Fibroblast of lung (primary cell): ENCODE results near the gene GNAZ. TPM values are rescaled to one million over a fixed set of nuclear protein-coding genes. Genes with fewer than 3 reads are reported as not detected.

Source experiments
- DNase-seq, 2 donors: peaks; one replicate each; pipeline versions ENCODE4 v3.0.0 to v3.0.0-alpha.2; 2010; ENCODE audit warnings: low read depth in 2 of 2
- H2AFZ ChIP-seq: 2 replicates; pipeline ENCODE4 v1.5.1; 2012; ENCODE audit warnings: low read length, control low read depth, inconsistent platforms
- H3K27ac ChIP-seq: 2 replicates; pipeline ENCODE4 v1.5.1; 2011; ENCODE audit warnings: low read length, control low read depth; ENCODE audit not compliant: insufficient read depth
- H3K27me3 ChIP-seq: 2 replicates; pipeline ENCODE4 v1.5.1; 2011; ENCODE audit warnings: mild to moderate bottlenecking, low read length; ENCODE audit not compliant: control insufficient read depth, insufficient read depth
- H3K36me3 ChIP-seq: 2 replicates; pipeline ENCODE4 v1.5.1; 2011; ENCODE audit warnings: low read length; ENCODE audit not compliant: control insufficient read depth, insufficient read depth
- H3K4me1 ChIP-seq: 2 replicates; pipeline ENCODE4 v1.5.1; 2011; ENCODE audit warnings: low read length; ENCODE audit not compliant: control insufficient read depth, insufficient read depth; ENCODE audit errors: extremely low read depth
- H3K4me2 ChIP-seq: 2 replicates; pipeline ENCODE4 v1.5.1; 2011; ENCODE audit warnings: low read length, control low read depth; ENCODE audit not compliant: insufficient read depth; ENCODE audit errors: extremely low read depth
- H3K4me3 ChIP-seq, 4 experiments: fragments of 200-600 bp in 1 of 4; sonication (generic) in 1 of 4; replicated peaks in 1 of 4; 2 replicates each; pipeline ENCODE4 v1.5.1; 2011 to 2016; ENCODE audit warnings: low read length in 4 of 4, low read depth in 3 of 4, mild to moderate bottlenecking in 3 of 4, control low read depth in 2 of 4, inconsistent platforms in 1 of 4, mixed read lengths in 1 of 4; ENCODE audit not compliant: insufficient read depth in 1 of 4; ENCODE audit errors: control extremely low read depth in 1 of 4
- H3K79me2 ChIP-seq: 2 replicates; pipeline ENCODE4 v1.5.1; 2012; ENCODE audit warnings: mild to moderate bottlenecking, low read length, inconsistent platforms; ENCODE audit not compliant: control insufficient read depth, insufficient read depth
- H3K9ac ChIP-seq: 2 replicates; pipeline ENCODE4 v1.5.1; 2011; ENCODE audit warnings: mild to moderate bottlenecking, low read length, control low read depth; ENCODE audit not compliant: insufficient read depth
- H3K9me3 ChIP-seq: 2 replicates; pipeline ENCODE4 v1.5.1; 2012; ENCODE audit warnings: low read depth, low read length; ENCODE audit not compliant: control insufficient read depth, insufficient read depth
- H4K20me1 ChIP-seq: 2 replicates; pipeline ENCODE4 v1.5.1; 2011; ENCODE audit warnings: low read length; ENCODE audit not compliant: control insufficient read depth, insufficient read depth; ENCODE audit errors: extremely low read depth
- EZH2 ChIP-seq: IDR thresholded peaks from 2 replicates; pipeline ENCODE4 v1.5.1; 2012; ENCODE audit warnings: low read length, control low read depth, mild to moderate bottlenecking; ENCODE audit errors: missing control alignments
- polyA plus RNA-seq, 2 donors: library from polyadenylated mRNA; depleted of rRNA in 1 of 2; stranded (reverse) in 1 of 2; unstranded in 1 of 2; fragments of >200 nt; gene quantifications; 2 replicates each; pipeline ENCODE4 v1.2.1, GENCODE V29; 2011 to 2012; ENCODE audit warnings: missing spikeins in 1 of 2
- total RNA-seq: library from RNA; depleted of rRNA; stranded (reverse); fragments of >200 nt; gene quantifications from 2 replicates; pipeline ENCODE4 v1.2.1, GENCODE V29; 2014
- TF ChIP-seq, protein P1 (sequence below), 2 donors: IDR thresholded peaks in 1 of 2; conservative IDR thresholded peaks in 1 of 2; 1 replicate in 1 of 2; 2 replicates in 1 of 2; pipeline ENCODE4 v1.5.1; 2011 to 2012; ENCODE audit warnings: low read length in 2 of 2, control low read depth in 1 of 2, inconsistent platforms in 1 of 2, low read depth in 1 of 2, mild to moderate bottlenecking in 1 of 2

The GNAZ gene
- total and polyA plus RNA-seq, 2 donors (not counting 1 experiment from before 2014, with no cell fraction given) = 0.22 to 1.7 TPM

DNA sequence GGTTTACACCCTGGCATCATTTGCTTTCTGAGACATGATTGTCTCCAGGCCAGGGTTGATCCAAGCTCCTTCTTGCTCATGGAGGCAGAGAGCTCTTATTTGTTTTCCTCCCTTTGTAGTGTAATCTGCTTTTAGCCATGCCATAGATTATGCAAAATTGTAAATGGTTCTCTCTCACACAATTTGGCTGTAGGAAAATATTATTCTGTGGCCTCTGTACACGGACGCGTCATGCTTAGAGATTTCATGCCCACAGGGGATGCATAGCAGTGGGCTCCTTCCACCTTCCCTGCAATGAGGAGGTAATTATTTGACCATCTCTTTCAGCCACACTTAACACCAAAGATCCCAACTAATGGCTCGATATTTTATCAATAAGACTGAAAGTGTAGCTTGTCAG, 37.7 kb upstream of the GNAZ start:
- H3K4me3 ChIP-seq = no peak overlapping the region
- no peaks in the 10 kb centered on the region for H4K20me1 ChIP-seq
- no peaks in the 10 kb centered on the region for H3K4me1 ChIP-seq
- no peak overlapping the region for H3K27ac ChIP-seq
- H3K9ac ChIP-seq = no peak overlapping the region
- H3K9me3 ChIP-seq = no peaks in the 10 kb centered on the region
- no peaks in the 10 kb centered on the region for H3K79me2 ChIP-seq
- H3K36me3 ChIP-seq = no peaks in the 10 kb centered on the region
- H2AFZ ChIP-seq = no peak overlapping the region
- DNase-seq = no peak
- H3K27me3 ChIP-seq = no peaks in the 10 kb centered on the region
- no peak overlapping the region for H3K4me2 ChIP-seq
- TF ChIP-seq, protein P1, sequence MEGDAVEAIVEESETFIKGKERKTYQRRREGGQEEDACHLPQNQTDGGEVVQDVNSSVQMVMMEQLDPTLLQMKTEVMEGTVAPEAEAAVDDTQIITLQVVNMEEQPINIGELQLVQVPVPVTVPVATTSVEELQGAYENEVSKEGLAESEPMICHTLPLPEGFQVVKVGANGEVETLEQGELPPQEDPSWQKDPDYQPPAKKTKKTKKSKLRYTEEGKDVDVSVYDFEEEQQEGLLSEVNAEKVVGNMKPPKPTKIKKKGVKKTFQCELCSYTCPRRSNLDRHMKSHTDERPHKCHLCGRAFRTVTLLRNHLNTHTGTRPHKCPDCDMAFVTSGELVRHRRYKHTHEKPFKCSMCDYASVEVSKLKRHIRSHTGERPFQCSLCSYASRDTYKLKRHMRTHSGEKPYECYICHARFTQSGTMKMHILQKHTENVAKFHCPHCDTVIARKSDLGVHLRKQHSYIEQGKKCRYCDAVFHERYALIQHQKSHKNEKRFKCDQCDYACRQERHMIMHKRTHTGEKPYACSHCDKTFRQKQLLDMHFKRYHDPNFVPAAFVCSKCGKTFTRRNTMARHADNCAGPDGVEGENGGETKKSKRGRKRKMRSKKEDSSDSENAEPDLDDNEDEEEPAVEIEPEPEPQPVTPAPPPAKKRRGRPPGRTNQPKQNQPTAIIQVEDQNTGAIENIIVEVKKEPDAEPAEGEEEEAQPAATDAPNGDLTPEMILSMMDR (conservative IDR thresholded peaks at IDR 0.05 in 1 of 2, IDR thresholded peaks at IDR 0.05 in 1 of 2; ENCODE audit: low read depth in 1 of 2, low read length in 2 of 2) = no peak
- TF ChIP-seq EZH2 = no peak

DNA sequence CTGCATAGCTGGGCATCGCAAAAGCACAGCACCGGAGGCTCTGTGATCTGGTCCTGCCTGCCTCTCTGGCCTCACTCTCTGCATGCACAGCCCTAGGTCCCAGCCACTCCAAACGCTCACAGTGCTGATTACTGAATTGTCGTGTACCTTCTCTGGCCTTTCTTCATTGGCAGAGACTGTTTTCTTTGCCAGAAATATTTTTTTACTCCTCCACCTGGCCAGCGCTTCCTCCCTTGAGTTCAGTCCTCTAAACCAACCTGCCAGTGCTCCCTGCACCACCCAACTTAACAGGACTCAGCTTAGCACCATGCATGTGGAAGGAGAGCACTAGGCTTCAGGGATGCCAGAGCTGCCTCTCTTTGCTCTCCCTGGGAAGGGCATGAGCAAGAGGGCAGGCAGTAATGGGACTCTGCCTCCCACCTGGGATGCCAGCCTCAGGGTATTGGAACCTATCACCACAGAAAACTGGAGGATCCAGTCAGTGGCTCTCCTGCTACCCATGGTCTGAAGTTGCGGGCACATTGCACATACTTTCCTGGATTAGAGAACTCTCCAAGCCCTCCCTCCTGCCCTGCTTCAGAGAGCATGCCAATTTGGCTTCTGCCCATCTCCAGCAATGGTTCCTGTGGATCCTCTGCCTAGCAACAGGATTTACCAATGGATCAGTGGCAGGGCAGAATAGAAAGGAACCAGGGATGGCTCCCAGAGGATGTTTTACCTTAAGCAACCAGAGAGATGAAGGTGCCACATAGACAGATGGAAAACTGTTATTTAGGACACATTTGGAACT, 37.0 kb upstream of the GNAZ start:
- H3K9me3 ChIP-seq = no peaks in the 10 kb centered on the region
- no peak overlapping the region for H2AFZ ChIP-seq
- TF ChIP-seq, protein P1 (conservative IDR thresholded peaks at IDR 0.05 in 1 of 2, IDR thresholded peaks at IDR 0.05 in 1 of 2; ENCODE audit: low read depth in 1 of 2, low read length in 2 of 2) = no peak
- no peak for TF ChIP-seq EZH2

DNA sequence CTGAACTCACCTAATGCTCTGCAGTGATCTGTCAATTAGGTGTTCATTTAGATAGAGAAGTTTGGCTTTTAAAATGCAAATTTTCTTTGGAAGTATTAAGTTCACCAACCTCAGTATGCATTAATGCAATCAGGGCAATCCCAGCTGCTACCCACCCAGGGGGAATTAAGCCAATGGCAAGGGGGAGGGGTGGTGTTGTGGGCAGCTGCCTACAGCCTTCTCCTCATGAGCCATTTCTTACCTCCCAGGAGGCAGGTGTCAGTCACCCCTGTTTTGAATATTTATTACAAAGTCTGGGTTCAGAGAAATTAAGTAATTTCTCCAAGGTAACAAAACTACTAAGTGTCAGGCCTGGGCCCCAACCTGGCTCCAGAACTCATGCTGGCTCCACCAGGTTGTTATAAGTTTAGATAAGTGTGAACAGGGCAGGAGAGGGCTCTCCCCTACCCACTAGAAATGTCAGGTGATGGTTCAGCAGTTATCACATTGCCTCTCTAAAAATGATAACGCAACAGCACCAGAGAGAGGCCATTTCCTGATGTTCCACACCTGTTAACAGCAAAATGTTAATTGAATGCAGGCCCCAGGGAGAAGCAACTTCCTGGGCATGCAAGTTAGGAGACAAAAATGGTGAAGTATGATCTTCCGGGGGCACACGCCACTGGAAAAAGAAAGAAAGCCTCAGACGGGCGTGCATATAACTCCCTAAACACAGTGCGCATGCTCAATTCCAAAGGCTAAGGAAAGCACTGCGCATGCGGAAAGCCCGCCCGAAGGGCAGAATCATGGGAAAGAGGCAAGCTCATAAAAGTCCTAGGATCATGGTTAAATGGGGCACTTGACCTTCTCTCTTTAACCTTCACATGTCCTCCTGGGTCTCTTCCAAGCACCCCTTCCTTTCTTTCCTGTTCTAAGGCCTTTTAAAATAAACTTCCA, 35.4 kb upstream of the GNAZ start:
- no peak for DNase-seq
- Histone ChIP-seq H3K9ac (no peak overlapping the region), H3K4me1 (no peaks in the 10 kb centered on the region), H3K9me3 (no peaks in the 10 kb centered on the region), H3K4me3 (no peak overlapping the region), H3K27me3 (no peaks in the 10 kb centered on the region), H3K36me3 (no peaks in the 10 kb centered on the region), H3K4me2 (no peak overlapping the region), H2AFZ (no peak overlapping the region), H4K20me1 (no peaks in the 10 kb centered on the region), H3K27ac (no peak overlapping the region), H3K79me2 (no peaks in the 10 kb centered on the region)
- TF ChIP-seq, protein P1 (conservative IDR thresholded peaks at IDR 0.05 in 1 of 2, IDR thresholded peaks at IDR 0.05 in 1 of 2; ENCODE audit: low read depth in 1 of 2, low read length in 2 of 2) = no peak
- TF ChIP-seq EZH2 = no peak

More for the DNA sequence above, 37.0 kb upstream of the GNAZ start:
- Histone ChIP-seq H3K4me3 (no peak overlapping the region), H4K20me1 (no peaks in the 10 kb centered on the region), H3K36me3 (no peaks in the 10 kb centered on the region), H3K4me2 (no peak overlapping the region), H3K79me2 (no peaks in the 10 kb centered on the region), H3K9ac (no peak overlapping the region), H3K27ac (no peak overlapping the region), H3K27me3 (no peaks in the 10 kb centered on the region), H3K4me1 (no peaks in the 10 kb centered on the region)
- DNase-seq = no peak
